Pancreas (tissue), 10 donors: ENCODE results near the gene GET4. TPM values are rescaled to one million over a fixed set of nuclear protein-coding genes. Genes with fewer than 3 reads are reported as not detected.

Experiments used
- ATAC-seq, 4 donors: fragments of 200-7000 bp; cut with Tn5 transposase; one replicate each; pipeline versions ENCODE4 v1.8.0 to v1.9.1; 2020; ENCODE audit warnings: mild to moderate bottlenecking in 4 of 4, moderate library complexity in 4 of 4
- DNase-seq, 6 donors: peaks; one replicate each; pipeline ENCODE4 v3.0.0-alpha.2; 2020
- FAIRE-seq: peaks from 2 replicates; lab custom pipeline; 2012; peaks lifted over from hg19 to GRCh38; lab: Jason Lieb, UNC
- H3K27ac ChIP-seq, 4 donors: fragments of 200-600 bp; sonication (generic); 1 replicate in 3 of 4; 2 replicates in 1 of 4; pipeline versions ENCODE4 v1.5.0 to v1.8.0; 2020
- H3K27me3 ChIP-seq, 4 donors: fragments of 200-600 bp; one replicate each; pipeline ENCODE4 v1.8.0; 2021
- H3K36me3 ChIP-seq, 3 donors: fragments of 200-600 bp; sonication (generic) in 1 of 3; one replicate each; pipeline versions ENCODE4 v1.5.0 to v1.8.0; 2020 to 2021
- H3K4me1 ChIP-seq, 3 donors: fragments of 200-600 bp; one replicate each; pipeline ENCODE4 v1.8.0; 2021
- H3K4me3 ChIP-seq, 4 donors: fragments of 200-600 bp; sonication (generic) in 2 of 4; one replicate each; pipeline versions ENCODE4 v1.5.0 to v1.8.0; 2020 to 2021
- H3K9me3 ChIP-seq, 4 donors: fragments of 200-600 bp; one replicate each; pipeline ENCODE4 v1.8.0; 2021
- CTCF ChIP-seq, 4 donors: fragments of 200-600 bp; sonication (generic) in 3 of 4; IDR thresholded peaks; one replicate each; pipeline versions ENCODE4 v1.5.0 to v1.8.0; 2021; ENCODE audit warnings: antibody characterized with exemption in 4 of 4
- WGBS, 2 donors: extraction: QIAGEN DNeasy Blood & Tissue Kit; methylation state at CpG; one replicate each; pipeline ENCODE4 v1.1.7; 2013; 5-methylcytosine and 5-hydroxymethylcytosine counted together
- intact Hi-C, 3 donors: fragments of 100-400 bp; cut with DNase I; formaldehyde crosslinking; loops; one replicate each; pipeline versions ENCODE4 v1.11.1 to v1.14.2; 2022
- polyA plus RNA-seq, 2 donors: library from polyadenylated mRNA; stranded (reverse); fragments of 200-250 nt; gene quantifications; one replicate each; pipeline ENCODE4 v1.2.3, GENCODE V29; 2013
- total RNA-seq, 6 donors: library from RNA; stranded (reverse); fragmentation: NEBNext Ultra II Directional in 4 of 6; extraction: Animal tissue kit (Norgen Biotek cat#: 25700) in 4 of 6; gene quantifications; one replicate each; pipeline versions ENCODE4 v1.2.1 to v1.2.4, GENCODE V29; 2021 to 2023
- donor health status: healthy with polysubstance abuse.
- donor health status: DM: no; HTN: no; CAD: no; lungs with moderate emphysema.
- donor health status: DM: no; HTN: no; CAD: no.
- donor health status: control.
- donor health status: control.
- donor health status: Bipolar disorder and iron deficiency.
- donor health status: DM: yes; HTN: yes; CAD: no.
- donor health status: DM: no; HTN: no; CAD: no.
- donor health status: DM: no; HTN: no; CAD: no.
- donor health status: DM: yes; HTN: yes; CAD: no.

GET4 gene
- total and polyA plus RNA-seq, 8 donors: 13.1 to 94.5 (median 21.4) TPM

- H3K27ac ChIP-seq: no peak overlapping the region
- no peak for TF ChIP-seq CTCF (IDR thresholded peaks at IDR 0.05)
- H3K36me3 ChIP-seq: peaks cover 0 to 12% (median 0%) of the 10 kb centered on the region in 3 donors
- FAIRE-seq (no peak), ATAC-seq (no peak), DNase-seq (peak in 2 of 6 donors; percentile 7 to 24)
- no peaks in the 10 kb centered on the region for H3K9me3 ChIP-seq
- 95 to 97% methylated on average over 12 of the region's 12 CpGs for WGBS, 2 donors
- peaks cover 19 to 27% (median 27%) of the 10 kb centered on the region in 3 donors for H3K4me1 ChIP-seq
- intact Hi-C loops: no loop called here
- H3K27me3 ChIP-seq: no peaks in the 10 kb centered on the region
- H3K4me3 ChIP-seq: no peak overlapping the region
Observed at GRCh38 chr7:835021-835420, 41.3 kb upstream of the GET4 start.

GRCh38 chr7:835485-836401 is 40.6 kb upstream of the GET4 start:
- H3K4me1 ChIP-seq: peaks cover 14 to 20% (median 20%) of the 10 kb centered on the region in 3 donors
- H3K36me3 ChIP-seq: peaks cover 0 to 15% (median 0%) of the 10 kb centered on the region in 3 donors
- intact Hi-C loops: no loop called here
- H3K9me3 ChIP-seq: no peaks in the 10 kb centered on the region
- DNase-seq (peak in 2 of 6 donors; percentile 16 to 26), FAIRE-seq (no peak), ATAC-seq (no peak)
- H3K27me3 ChIP-seq: no peaks in the 10 kb centered on the region
- WGBS, 2 donors: 86 to 87% methylated on average over 27 of the region's 27 CpGs
- no peak overlapping the region for H3K27ac ChIP-seq
- TF ChIP-seq CTCF (IDR thresholded peaks at IDR 0.05): no peak
- H3K4me3 ChIP-seq: no peak overlapping the region

- intact Hi-C loops: no loop called here
- Histone ChIP-seq H3K36me3 (peaks cover 0 to 15% (median 0%) of the 10 kb centered on the region in 3 donors), H3K27ac (no peak overlapping the region), H3K9me3 (no peaks in the 10 kb centered on the region), H3K27me3 (no peaks in the 10 kb centered on the region), H3K4me3 (no peak overlapping the region), H3K4me1 (peaks cover 10 to 13% (median 13%) of the 10 kb centered on the region in 3 donors)
- ATAC-seq (peak in 1 of 4 donors; percentile 36), DNase-seq (peak in 1 of 6 donors; percentile 3), FAIRE-seq (no peak)
- peak in 1 of 4 donors; percentile 8 for TF ChIP-seq CTCF (IDR thresholded peaks at IDR 0.05)
- 66 to 70% methylated on average over 5 of the region's 5 CpGs for WGBS, 2 donors
Observed at GRCh38 chr7:836429-836828, 39.9 kb upstream of the GET4 start.

- Histone ChIP-seq H3K27ac (no peak overlapping the region), H3K27me3 (no peaks in the 10 kb centered on the region), H3K36me3 (peaks cover 0 to 18% (median 0%) of the 10 kb centered on the region in 3 donors), H3K9me3 (no peaks in the 10 kb centered on the region), H3K4me3 (no peak overlapping the region), H3K4me1 (peaks cover 7 to 11% (median 8%) of the 10 kb centered on the region in 3 donors)
- WGBS, 2 donors: 95 to 96% methylated on average over 19 of the region's 19 CpGs
- DNase-seq (peak in 1 of 6 donors; percentile 17), FAIRE-seq (no peak), ATAC-seq (no peak)
- no peak for TF ChIP-seq CTCF (IDR thresholded peaks at IDR 0.05)
- intact Hi-C loops: no loop called here
Observed at GRCh38 chr7:837001-837400, 39.4 kb upstream of the GET4 start.
